ENCODE measurements around the gene ZBTB16. TPM values are rescaled to one million over a fixed set of nuclear protein-coding genes. Genes with fewer than 3 reads are reported as not detected.

Gene ZBTB16
- total and polyA plus RNA-seq, 2 experiments from 2014 or later: 0.29 to 1.4 TPM

GRCh38 chr11:114064216-114064615 is 4.7 kb downstream of the ZBTB16 start (continued):
- no peak for TF ChIP-seq REST (IDR thresholded peaks at IDR 0.05; ENCODE audit: unreplicated experiment)
- TF ChIP-seq EZH2 (IDR thresholded peaks at IDR 0.05; ENCODE audit: low read depth, unreplicated experiment): no peak
- no peak for TF ChIP-seq NANOG (IDR thresholded peaks at IDR 0.05; ENCODE audit: borderline replicate concordance)
- TF ChIP-seq POLR2AphosphoS5 (IDR thresholded peaks at IDR 0.05; ENCODE audit: low read depth): no peak
- TF ChIP-seq ZNF114 (CRISPR knock-in tag; IDR thresholded peaks at IDR 0.05): no peak
- no peak for TF ChIP-seq CREB1 (CRISPR knock-in tag; IDR thresholded peaks at IDR 0.05; ENCODE audit: low read depth)

- H3K4me2 ChIP-seq: no peak overlapping the region
- no peak for ATAC-seq
- no peak overlapping the region for H3K27ac ChIP-seq (ENCODE audit: low read depth)
- H4K20me1 ChIP-seq (replicated peaks; ENCODE audit: insufficient read depth): no peaks in the 10 kb centered on the region; the same call in 1 of the 2 replicates
- H3K4me1 ChIP-seq (ENCODE audit: insufficient read depth): peaks cover 6% of the 10 kb centered on the region
- H3K4me3 ChIP-seq: no peak overlapping the region
- H3K4me1 Mint-ChIP-seq: peaks cover 13% of the 10 kb centered on the region
- no peak for DNase-seq (ENCODE audit: low spot score)
- H3K36me3 Mint-ChIP-seq (ENCODE audit: low read depth): no peaks in the 10 kb centered on the region; the same call in 2 of the 3 replicates
- no peaks in the 10 kb centered on the region for H3K36me3 ChIP-seq (ENCODE audit: insufficient read depth)
- H3K27me3 Mint-ChIP-seq (ENCODE audit: insufficient read depth, low read depth, poor library complexity): peaks cover 50% of the 10 kb centered on the region
- H2AFZ ChIP-seq: no peak overlapping the region
- peaks cover 46% of the 10 kb centered on the region for H3K27me3 ChIP-seq (ENCODE audit: insufficient read depth)
- no peaks in the 10 kb centered on the region; the same call in 1 of the 2 replicates for H3F3A ChIP-seq (replicated peaks; ENCODE audit: low read depth)
- no peak overlapping the region for H3K4me3 Mint-ChIP-seq
- no peaks in the 10 kb centered on the region for H3K79me2 ChIP-seq (replicated peaks; ENCODE audit: insufficient read depth)
- no peaks in the 10 kb centered on the region for H3K9me2 ChIP-seq (ENCODE audit: insufficient read depth)
- H3K27ac Mint-ChIP-seq: no peak overlapping the region
- H3K9me3 Mint-ChIP-seq: no peaks in the 10 kb centered on the region; the same call in 1 of the 3 replicates
- no peak for TF ChIP-seq ZNF114 (CRISPR knock-in tag; IDR thresholded peaks at IDR 0.05)
- no peak for TF ChIP-seq POLR2AphosphoS5 (IDR thresholded peaks at IDR 0.05; ENCODE audit: low read depth)
- TF ChIP-seq ZNF462 (CRISPR knock-in tag; IDR thresholded peaks at IDR 0.05): no peak
- no peak for TF ChIP-seq CTCF (conservative IDR thresholded peaks at IDR 0.05; ENCODE audit: low read depth in 2 of 2)
- TF ChIP-seq EZH2 (IDR thresholded peaks at IDR 0.05; ENCODE audit: low read depth, unreplicated experiment): no peak
- no peak for TF ChIP-seq REST (IDR thresholded peaks at IDR 0.05; ENCODE audit: unreplicated experiment)
- TF ChIP-seq STAT1 (IDR thresholded peaks at IDR 0.05; ENCODE audit: unreplicated experiment): no peak
- TF ChIP-seq NANOG (IDR thresholded peaks at IDR 0.05; ENCODE audit: borderline replicate concordance): no peak
Observed at GRCh38 chr11:114065094-114065493, 5.6 kb downstream of the ZBTB16 start.

All from GM23338 (cell line).